ENCODE results near the gene AMZ2. TPM values are rescaled to one million over a fixed set of nuclear protein-coding genes. Genes with fewer than 3 reads are reported as not detected.
A peak's percentile ranks its signal among the peaks of the same experiment; 100 is the strongest.
"Not testable (repeated sequence)": the region's sequence is repeated elsewhere in the genome, so short reads cannot be mapped to it uniquely, and the experiment has no call there.

Gene AMZ2
- total RNA-seq, 1 donor from 2014 or later = 75.6 TPM

- no peaks in the 10 kb centered on the region for H3K9me3 Mint-ChIP-seq
- H3K36me3 Mint-ChIP-seq = peaks cover 5% of the 10 kb centered on the region
- H3K27ac Mint-ChIP-seq = peak overlapping the region; percentile 74
- peaks cover 38% of the 10 kb centered on the region for H3K27me3 Mint-ChIP-seq
- peak overlapping the region; percentile 94 for H3K4me3 Mint-ChIP-seq
- TF ChIP-seq CTCF (conservative IDR thresholded peaks at IDR 0.05) = no peak
- DNase-seq (ENCODE audit: extremely low spot score, unreplicated experiment) = peak; percentile 63
- H3K4me1 Mint-ChIP-seq (ENCODE audit: unreplicated experiment) = peaks cover 18% of the 10 kb centered on the region
Observed at GRCh38 chr17:68204736-68205135, 43.1 kb upstream of the AMZ2 start.

GRCh38 chr17:68205251-68205807 is 42.5 kb upstream of the AMZ2 start:
- H3K27me3 Mint-ChIP-seq = peaks cover 32% of the 10 kb centered on the region
- H3K36me3 Mint-ChIP-seq = peaks cover 9% of the 10 kb centered on the region
- no peaks in the 10 kb centered on the region for H3K9me3 Mint-ChIP-seq
- H3K27ac Mint-ChIP-seq = peak overlapping the region; percentile 74
- TF ChIP-seq CTCF (conservative IDR thresholded peaks at IDR 0.05) = peak; percentile 92
- H3K4me3 Mint-ChIP-seq = peak overlapping the region; percentile 94
- H3K4me1 Mint-ChIP-seq (ENCODE audit: unreplicated experiment) = peaks cover 12% of the 10 kb centered on the region
- peak; percentile 94 for DNase-seq (ENCODE audit: extremely low spot score, unreplicated experiment)

GRCh38 chr17:68205808-68206720 is 41.8 kb upstream of the AMZ2 start:
- H3K36me3 Mint-ChIP-seq = peaks cover 11% of the 10 kb centered on the region
- H3K4me3 Mint-ChIP-seq = peak overlapping the region; percentile 94
- no peak for TF ChIP-seq CTCF (conservative IDR thresholded peaks at IDR 0.05)
- no peaks in the 10 kb centered on the region for H3K9me3 Mint-ChIP-seq
- H3K27ac Mint-ChIP-seq = peak overlapping the region; percentile 82
- peaks cover 25% of the 10 kb centered on the region for H3K27me3 Mint-ChIP-seq
- DNase-seq (ENCODE audit: extremely low spot score, unreplicated experiment) = no peak
- H3K4me1 Mint-ChIP-seq (ENCODE audit: unreplicated experiment) = peaks cover 9% of the 10 kb centered on the region

GRCh38 chr17:68207651-68208253 is 40.1 kb upstream of the AMZ2 start:
- Mint-ChIP-seq H3K4me1 (ENCODE audit: unreplicated experiment) (peaks cover 9% of the 10 kb centered on the region), H3K4me3 (no peak overlapping the region), H3K9me3 (no peaks in the 10 kb centered on the region), H3K36me3 (peaks cover 12% of the 10 kb centered on the region), H3K27me3 (peaks cover 10% of the 10 kb centered on the region), H3K27ac (no peak overlapping the region)
- no peak for DNase-seq (ENCODE audit: extremely low spot score, unreplicated experiment)
- TF ChIP-seq CTCF (conservative IDR thresholded peaks at IDR 0.05) = no peak

- not testable (repeated sequence) for H3K9me3 Mint-ChIP-seq; H3K27ac Mint-ChIP-seq; DNase-seq (ENCODE audit: extremely low spot score, unreplicated experiment); H3K4me1 Mint-ChIP-seq (ENCODE audit: unreplicated experiment); H3K27me3 Mint-ChIP-seq
- Mint-ChIP-seq H3K4me3 (peak overlapping the region; percentile 47), H3K36me3 (peaks cover 19% of the 10 kb centered on the region)
Observed at GRCh38 chr17:68208651-68209050, 39.2 kb upstream of the AMZ2 start.

- H3K36me3 Mint-ChIP-seq = peaks cover 25% of the 10 kb centered on the region
- not testable (repeated sequence) for H3K4me3 Mint-ChIP-seq; H3K9me3 Mint-ChIP-seq; H3K4me1 Mint-ChIP-seq (ENCODE audit: unreplicated experiment); DNase-seq (ENCODE audit: extremely low spot score, unreplicated experiment); H3K27ac Mint-ChIP-seq; H3K27me3 Mint-ChIP-seq
Observed at GRCh38 chr17:68209191-68209900, 38.5 kb upstream of the AMZ2 start.

Measured in type B pancreatic cell (in vitro differentiated cells).